AML-193 (cell line): ENCODE measurements around the gene TRMT61A.
"Not testable (repeated sequence)": the region's sequence is repeated elsewhere in the genome, so short reads cannot be mapped to it uniquely, and the experiment has no call there.

Experiments
- DNase-seq, 2 experiments: peaks; one replicate each; lab custom pipeline; 2025; lab: John Stamatoyannopoulos, UW

The TRMT61A gene

GRCh38 chr14:103522649-103523574 lies 6.1 kb upstream of the TRMT61A start, which contains the start of gene CKB:
CKB (minus strand) TSS chr14:103522830; CDS start chr14:103522493, 337 bp downstream.
- no peak for DNase-seq

GRCh38 chr14:103523575-103523954 lies 5.4 kb upstream of the TRMT61A start:
- no peak for DNase-seq

- no peak for DNase-seq
Observed at GRCh38 chr14:103524002-103524935, 4.7 kb upstream of the TRMT61A start.

GRCh38 chr14:103525430-103526246 lies 3.4 kb upstream of the TRMT61A start:
- DNase-seq, result not testable (repeated sequence)

- peak; percentile 17 to 20 for DNase-seq
Observed at GRCh38 chr14:103526247-103526913, 2.6 kb upstream of the TRMT61A start.

- no peak for DNase-seq
Observed at GRCh38 chr14:103526914-103527248, 2.1 kb upstream of the TRMT61A start.

GRCh38 chr14:103527408-103528145 lies 1.4 kb upstream of the TRMT61A start:
- no peak for DNase-seq

- DNase-seq, result no peak
Observed at GRCh38 chr14:103528146-103528586, 830 bp upstream of the TRMT61A start.

GRCh38 chr14:103529383-103530365 lies 678 bp downstream of the TRMT61A start:
- DNase-seq, result no peak

- DNase-seq, result peak in 1 of 2 experiments; percentile 24
Observed at GRCh38 chr14:103530390-103530789, 1.4 kb downstream of the TRMT61A start.

- DNase-seq, result no peak
Observed at GRCh38 chr14:103530831-103531230, 1.8 kb downstream of the TRMT61A start.

GRCh38 chr14:103531421-103532215 lies 2.6 kb downstream of the TRMT61A start:
- no peak for DNase-seq

- DNase-seq, result no peak
Observed at GRCh38 chr14:103532216-103533136, 3.5 kb downstream of the TRMT61A start.

- no peak for DNase-seq
Observed at GRCh38 chr14:103533137-103533998, 4.4 kb downstream of the TRMT61A start.

- DNase-seq, result no peak
Observed at GRCh38 chr14:103533999-103534575, 5.1 kb downstream of the TRMT61A start.

GRCh38 chr14:103534576-103535061 lies 5.6 kb downstream of the TRMT61A start:
- DNase-seq, result no peak
